Esophagus muscularis mucosa (tissue), 3 donors: ENCODE measurements around the gene C11orf97.

ENCODE experiments used
- CTCF ChIP-seq, 3 experiments: fragments of 200-600 bp in 2 of 3; fragments of 450-650 bp in 1 of 3; sonication (generic) in 2 of 3; IDR thresholded peaks; one replicate each; pipeline ENCODE4 v1.5.1; 2017 to 2019; ENCODE audit warnings: antibody characterized with exemption in 3 of 3, mild to moderate bottlenecking in 2 of 3, moderate library complexity in 1 of 3
- POLR2A ChIP-seq: fragments of 450-650 bp; IDR thresholded peaks from one replicate; pipeline ENCODE4 v1.6.1; 2017; ENCODE audit warnings: antibody characterized with exemption, moderate library complexity, mild to moderate bottlenecking, low read depth
- POLR2AphosphoS5 ChIP-seq, 2 donors: sonication (generic); formaldehyde crosslinking; IDR thresholded peaks; one replicate each; pipeline ENCODE4 v1.6.1; 2017; ENCODE audit warnings: antibody characterized with exemption in 2 of 2

- peak; percentile 60 to 74 (median 63) for TF ChIP-seq CTCF (IDR thresholded peaks at IDR 0.05)
- TF ChIP-seq POLR2A, result no peak
- no peak for TF ChIP-seq POLR2AphosphoS5 (IDR thresholded peaks at IDR 0.05)
Measured at GRCh38 chr11:94519478-94520084, 7.3 kb downstream of the C11orf97 start.
